Loucy (cell line): ENCODE measurements around the gene SNCA.

Experiments used
- CTCF ChIP-seq: fragments of 200-600 bp; sonication (generic); conservative IDR thresholded peaks from 2 replicates; pipeline ENCODE4 v1.5.1; 2014; ENCODE audit warnings: mild to moderate bottlenecking, antibody characterized with exemption, low read length
- EZH2phosphoT487 ChIP-seq: fragments of 200-600 bp; IDR thresholded peaks from 2 replicates; pipeline ENCODE4 v1.6.1; 2018; ENCODE audit warnings: antibody characterized with exemption, mild to moderate bottlenecking, moderate library complexity, borderline replicate concordance

GRCh38 chr4:89757154-89757719 is 79.7 kb downstream of the SNCA start:
- TF ChIP-seq CTCF (no peak), EZH2phosphoT487 (no peak)
